GM23338 (cell line): ENCODE measurements around the gene MS4A15. TPM values are rescaled to one million over a fixed set of nuclear protein-coding genes. Genes with fewer than 3 reads are reported as not detected.

Source experiments
- ATAC-seq: fragments of 200-7000 bp; cut with Tn5 transposase; 3 replicates; pipeline ENCODE4 v1.9.1; 2020
- DNase-seq: peaks from one replicate; pipeline ENCODE4 v3.0.0-alpha.2; 2015; ENCODE audit warnings: low spot score
- H2AFZ ChIP-seq: fragments of 200-600 bp; sonication (generic); 2 replicates; pipeline ENCODE4 v1.8.0; 2016; ENCODE audit warnings: antibody characterized with exemption, mild to moderate bottlenecking, moderate library complexity
- H3F3A ChIP-seq: fragments of 200-600 bp; sonication (generic); replicated peaks from 2 replicates; pipeline ENCODE4 v1.8.0; 2017; ENCODE audit warnings: antibody characterized with exemption, mixed run types, low read depth
- H3K27ac ChIP-seq: fragments of 200-600 bp; sonication (generic); 2 replicates; pipeline ENCODE4 v1.6.1; 2016; ENCODE audit warnings: low read depth
- H3K27me3 ChIP-seq: fragments of 200-600 bp; sonication (generic); 2 replicates; pipeline ENCODE4 v1.8.0; 2016; ENCODE audit warnings: mild to moderate bottlenecking, mixed run types, moderate library complexity; ENCODE audit not compliant: insufficient read depth
- H3K36me3 ChIP-seq: fragments of 200-600 bp; sonication (generic); 2 replicates; pipeline ENCODE4 v1.8.0; 2016; ENCODE audit warnings: mild to moderate bottlenecking; ENCODE audit not compliant: insufficient read depth
- H3K4me1 ChIP-seq: fragments of 200-600 bp; sonication (generic); 2 replicates; pipeline ENCODE4 v1.8.0; 2016; ENCODE audit warnings: mild to moderate bottlenecking, moderate library complexity; ENCODE audit not compliant: insufficient read depth
- H3K4me2 ChIP-seq: fragments of 200-600 bp; sonication (generic); 2 replicates; pipeline ENCODE4 v1.7.1; 2017; ENCODE audit warnings: mixed run types
- H3K4me3 ChIP-seq: fragments of 200-600 bp; sonication (generic); 2 replicates; pipeline ENCODE4 v1.6.1; 2016; ENCODE audit warnings: mixed run types
- H3K79me2 ChIP-seq: fragments of 200-600 bp; sonication (generic); replicated peaks from 2 replicates; pipeline ENCODE4 v1.8.0; 2017; ENCODE audit warnings: mild to moderate bottlenecking; ENCODE audit not compliant: insufficient read depth
- H3K9me2 ChIP-seq: fragments of 200-600 bp; sonication (generic); 2 replicates; pipeline ENCODE4 v1.8.0; 2017; ENCODE audit not compliant: insufficient read depth
- H4K20me1 ChIP-seq: fragments of 200-600 bp; sonication (generic); replicated peaks from 2 replicates; pipeline ENCODE4 v1.8.0; 2017; ENCODE audit warnings: mild to moderate bottlenecking; ENCODE audit not compliant: insufficient read depth
- H3K27ac Mint-ChIP-seq: 2 replicates; pipeline ENCODE4 v1.8.0; 2020; ENCODE audit warnings: inconsistent platforms, mild to moderate bottlenecking, moderate library complexity, mixed read lengths
- H3K27me3 Mint-ChIP-seq: 3 replicates; pipeline ENCODE4 v1.8.0; 2022; ENCODE audit warnings: low read depth, mild to moderate bottlenecking, moderate library complexity, mixed read lengths, inconsistent platforms; ENCODE audit not compliant: insufficient read depth, poor library complexity
- H3K36me3 Mint-ChIP-seq: 3 replicates; pipeline ENCODE4 v1.8.0; 2021; ENCODE audit warnings: low read depth, mild to moderate bottlenecking, inconsistent platforms, moderate library complexity, mixed read lengths
- H3K4me1 Mint-ChIP-seq: 3 replicates; pipeline ENCODE4 v1.8.0; 2020; ENCODE audit warnings: mild to moderate bottlenecking, inconsistent platforms, mixed read lengths
- H3K4me3 Mint-ChIP-seq: 3 replicates; pipeline ENCODE4 v1.8.0; 2021; ENCODE audit warnings: moderate library complexity, mild to moderate bottlenecking, inconsistent platforms, mixed read lengths
- H3K9me3 Mint-ChIP-seq: 3 replicates; pipeline ENCODE4 v1.8.0; 2020; ENCODE audit warnings: moderate library complexity, mild to moderate bottlenecking, inconsistent platforms, mixed read lengths
- CREB1 ChIP-seq: fragments of 250-450 bp; sonication (Bioruptor Pico); IDR thresholded peaks from 2 replicates; pipeline ENCODE4 v1.5.0; 2020; ENCODE audit warnings: low read depth, mild to moderate bottlenecking, moderate library complexity
- ETS1 ChIP-seq: IDR thresholded peaks from 2 replicates; pipeline ENCODE4 v1.6.1; 2016; ENCODE audit warnings: antibody characterized with exemption
- EZH2 ChIP-seq: fragments of 200-600 bp; sonication (generic); IDR thresholded peaks from one replicate; pipeline ENCODE4 v1.8.0; 2017; ENCODE audit warnings: antibody characterized with exemption, mild to moderate bottlenecking, low read depth; ENCODE audit not compliant: unreplicated experiment
- EZH2phosphoT487 ChIP-seq: fragments of 200-600 bp; sonication (generic); IDR thresholded peaks from one replicate; pipeline ENCODE4 v1.8.1; 2018; ENCODE audit warnings: antibody characterized with exemption; ENCODE audit not compliant: unreplicated experiment
- JUNB ChIP-seq: IDR thresholded peaks from one replicate; pipeline ENCODE4 v1.6.1; 2016; ENCODE audit warnings: antibody characterized with exemption; ENCODE audit not compliant: unreplicated experiment
- NANOG ChIP-seq: IDR thresholded peaks from 2 replicates; pipeline ENCODE4 v1.6.1; 2016; ENCODE audit warnings: antibody characterized with exemption, borderline replicate concordance
- STAT1 ChIP-seq: IDR thresholded peaks from one replicate; pipeline ENCODE4 v1.6.1; 2016; ENCODE audit warnings: antibody characterized with exemption; ENCODE audit not compliant: unreplicated experiment
- ZNF462 ChIP-seq: fragments of 250-450 bp; sonication (Bioruptor Pico); IDR thresholded peaks from 2 replicates; pipeline ENCODE4 v1.5.0; 2020; ENCODE audit warnings: mild to moderate bottlenecking, moderate library complexity
- polyA plus RNA-seq: library from polyadenylated mRNA; unstranded; fragments of >200 nt; fragmentation: Nextera tagmentation; extraction: Ambion mirVana; gene quantifications from 2 replicates; pipeline ENCODE4 v1.2.1, GENCODE V29; 2016
- total RNA-seq: library from RNA; depleted of rRNA; stranded (reverse); fragments of >200 nt; shearing (Covaris generic); gene quantifications from 2 replicates; pipeline ENCODE4 v1.2.3, GENCODE V29; 2014
- TF ChIP-seq, protein P1 (sequence below), 2 experiments: fragments of 200-600 bp in 1 of 2; sonication (generic) in 1 of 2; conservative IDR thresholded peaks; 2 replicates each; pipeline versions ENCODE4 v1.5.1 to v1.6.1; 2016 to 2017; ENCODE audit warnings: antibody characterized with exemption in 2 of 2, low read depth in 2 of 2, mild to moderate bottlenecking in 2 of 2, moderate library complexity in 1 of 2

Gene MS4A15
- total and polyA plus RNA-seq, 2 experiments from 2014 or later = 0.44 TPM; not detected in 1

DNA sequence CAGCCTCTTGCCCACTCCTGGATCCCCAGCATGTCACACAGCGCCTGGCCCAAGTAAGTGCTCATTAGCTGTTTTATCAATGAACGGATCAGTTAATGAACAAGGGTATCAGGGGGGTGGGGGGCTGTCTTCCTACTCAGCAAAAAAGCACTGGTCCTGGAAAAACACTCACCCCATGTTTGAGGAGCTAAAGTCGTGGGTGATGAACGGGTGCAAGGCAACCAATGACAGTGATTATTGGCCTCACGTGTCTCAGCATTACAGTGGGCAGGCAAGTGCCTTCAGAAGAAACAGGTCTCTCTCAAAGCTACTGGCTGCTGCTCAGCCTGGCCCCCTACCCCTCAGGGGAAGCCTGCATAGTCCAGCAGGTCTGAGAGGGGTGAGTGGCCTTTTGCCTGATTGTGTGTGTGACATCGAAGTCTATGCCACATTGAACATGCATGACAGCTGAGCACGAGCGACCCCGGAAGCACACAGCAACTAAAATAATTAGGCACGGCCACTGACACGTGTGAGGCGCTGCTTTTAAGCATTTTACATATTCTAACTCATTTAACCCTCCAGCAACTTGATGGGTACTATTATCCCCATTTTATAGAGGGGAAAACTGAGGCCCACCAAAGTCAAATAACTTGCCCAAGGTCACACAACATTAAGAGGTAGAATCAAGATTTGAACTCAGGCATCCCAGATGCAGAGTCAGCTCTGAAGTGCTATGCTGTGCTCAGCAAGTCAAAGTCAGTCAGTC lies 25.9 kb downstream of the MS4A15 start:
- Histone ChIP-seq H3K36me3 (no peaks in the 10 kb centered on the region), H3K4me2 (no peak overlapping the region), H3K4me1 (no peaks in the 10 kb centered on the region), H4K20me1 (no peaks in the 10 kb centered on the region), H3K4me3 (no peak overlapping the region), H3K27ac (no peak overlapping the region), H3F3A (no peaks in the 10 kb centered on the region), H3K9me2 (peaks cover 4% of the 10 kb centered on the region; the same call in 1 of the 2 replicates), H2AFZ (no peak overlapping the region), H3K79me2 (no peaks in the 10 kb centered on the region), H3K27me3 (no peaks in the 10 kb centered on the region)
- H3K4me3 Mint-ChIP-seq = no peak overlapping the region
- no peaks in the 10 kb centered on the region for H3K36me3 Mint-ChIP-seq
- H3K4me1 Mint-ChIP-seq = no peaks in the 10 kb centered on the region
- H3K9me3 Mint-ChIP-seq = no peaks in the 10 kb centered on the region; the same call in 2 of the 3 replicates
- DNase-seq (no peak), ATAC-seq (no peak)
- H3K27me3 Mint-ChIP-seq = no peaks in the 10 kb centered on the region
- TF ChIP-seq EZH2 (no peak), EZH2phosphoT487 (no peak)
- H3K27ac Mint-ChIP-seq = no peak overlapping the region

DNA sequence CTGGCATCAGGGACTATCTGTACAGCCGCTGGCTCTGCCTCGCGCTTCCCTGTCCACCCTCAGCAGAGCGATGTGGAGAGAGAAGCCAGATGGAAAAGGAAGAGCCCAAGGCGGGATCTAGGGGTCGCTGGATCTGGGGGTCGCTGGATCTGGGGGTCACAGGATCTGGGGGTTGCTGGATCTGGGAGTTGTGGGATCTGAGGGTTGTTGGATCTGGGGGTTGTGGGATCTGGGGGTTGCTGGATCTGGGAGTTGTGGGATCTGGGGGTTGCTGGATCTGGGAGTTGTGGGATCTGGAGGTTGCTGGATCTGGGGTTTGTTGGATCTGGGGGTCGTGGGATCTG lies 26.4 kb downstream of the MS4A15 start:
- H3K4me2 ChIP-seq = no peak overlapping the region
- Mint-ChIP-seq H3K9me3 (no peaks in the 10 kb centered on the region; the same call in 2 of the 3 replicates), H3K27ac (no peak overlapping the region), H3K27me3 (no peaks in the 10 kb centered on the region), H3K36me3 (no peaks in the 10 kb centered on the region), H3K4me1 (no peaks in the 10 kb centered on the region), H3K4me3 (no peak overlapping the region)
- no peak overlapping the region for H2AFZ ChIP-seq
- DNase-seq (no peak), ATAC-seq (no peak)
- H3K9me2 ChIP-seq = peaks cover 4% of the 10 kb centered on the region; the same call in 1 of the 2 replicates
- H3K4me1 ChIP-seq = no peaks in the 10 kb centered on the region
- no peaks in the 10 kb centered on the region for H3F3A ChIP-seq
- H3K27me3 ChIP-seq = no peaks in the 10 kb centered on the region
- H4K20me1 ChIP-seq = no peaks in the 10 kb centered on the region
- H3K79me2 ChIP-seq = no peaks in the 10 kb centered on the region
- no peaks in the 10 kb centered on the region for H3K36me3 ChIP-seq
- no peak overlapping the region for H3K27ac ChIP-seq
- no peak overlapping the region for H3K4me3 ChIP-seq
- TF ChIP-seq ETS1 (no peak), STAT1 (no peak), EZH2phosphoT487 (no peak), ZNF462 (CRISPR knock-in tag) (no peak), NANOG (no peak), CREB1 (CRISPR knock-in tag) (no peak), JUNB (no peak), EZH2 (no peak)
- TF ChIP-seq, protein P1, sequence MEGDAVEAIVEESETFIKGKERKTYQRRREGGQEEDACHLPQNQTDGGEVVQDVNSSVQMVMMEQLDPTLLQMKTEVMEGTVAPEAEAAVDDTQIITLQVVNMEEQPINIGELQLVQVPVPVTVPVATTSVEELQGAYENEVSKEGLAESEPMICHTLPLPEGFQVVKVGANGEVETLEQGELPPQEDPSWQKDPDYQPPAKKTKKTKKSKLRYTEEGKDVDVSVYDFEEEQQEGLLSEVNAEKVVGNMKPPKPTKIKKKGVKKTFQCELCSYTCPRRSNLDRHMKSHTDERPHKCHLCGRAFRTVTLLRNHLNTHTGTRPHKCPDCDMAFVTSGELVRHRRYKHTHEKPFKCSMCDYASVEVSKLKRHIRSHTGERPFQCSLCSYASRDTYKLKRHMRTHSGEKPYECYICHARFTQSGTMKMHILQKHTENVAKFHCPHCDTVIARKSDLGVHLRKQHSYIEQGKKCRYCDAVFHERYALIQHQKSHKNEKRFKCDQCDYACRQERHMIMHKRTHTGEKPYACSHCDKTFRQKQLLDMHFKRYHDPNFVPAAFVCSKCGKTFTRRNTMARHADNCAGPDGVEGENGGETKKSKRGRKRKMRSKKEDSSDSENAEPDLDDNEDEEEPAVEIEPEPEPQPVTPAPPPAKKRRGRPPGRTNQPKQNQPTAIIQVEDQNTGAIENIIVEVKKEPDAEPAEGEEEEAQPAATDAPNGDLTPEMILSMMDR (conservative IDR thresholded peaks at IDR 0.05; ENCODE audit: low read depth in 2 of 2) = no peak
